Measurements from ENCODE around the gene FOXJ1. TPM values are rescaled to one million over a fixed set of nuclear protein-coding genes. Genes with fewer than 3 reads are reported as not detected.

The FOXJ1 gene
- total and polyA plus RNA-seq, 2 of the 4 experiments (the other 2 are of a cell fraction), result 0.05 TPM; not detected in 1

GRCh38 chr17:76174037-76174436 lies 33.0 kb upstream of the FOXJ1 start:
- H2AK5ac ChIP-seq (ENCODE audit: low read depth, low read length), result no peak overlapping the region
- dilution Hi-C loops (cut with HindIII; ENCODE audit: low sequenced_read_pairs, unreplicated experiment), result no loop called here
- 0 out of 2 replicates have a peak, but pooled peaks cover 3% of the 10 kb centered on the region for H3K9me1 ChIP-seq (ENCODE audit: insufficient read depth, low read length)
- H2AK9ac ChIP-seq (replicated peaks; ENCODE audit: low read depth, low read length, poor library complexity), result no peak overlapping the region
- ATAC-seq (ENCODE audit: low read depth) (no peak), DNase-seq (no peak)
- 92% methylated on average over 4 of the region's 9 CpGs; no CpG with 5 or more reads in 1 of the 2 experiments for WGBS, 2 experiments (ENCODE audit: extremely low coverage in 2 of 2, insufficient read length in 1 of 2)
- H3K56ac ChIP-seq (ENCODE audit: extremely low read depth, insufficient read depth, low read length), result no peak overlapping the region
- H3K36me3 ChIP-seq (ENCODE audit: control insufficient read depth, insufficient read depth, low read length), result no peaks in the 10 kb centered on the region
- POLR2A ChIA-PET (ENCODE audit: unreplicated experiment), result no interaction called here
- H2AFZ ChIP-seq (replicated peaks; ENCODE audit: low read length, poor library complexity), result no peak overlapping the region
- H4K5ac ChIP-seq (ENCODE audit: low read depth, low read length), result no peak overlapping the region
- H3K27ac ChIP-seq (ENCODE audit: insufficient read depth, low read length), result no peak overlapping the region
- H2BK5ac ChIP-seq (ENCODE audit: low read depth, low read length, poor library complexity, severe bottlenecking), result no peak overlapping the region
- H3K4me1 ChIP-seq (ENCODE audit: control insufficient read depth, insufficient read depth, low read length), result no peaks in the 10 kb centered on the region
- H4K20me1 ChIP-seq (ENCODE audit: insufficient read depth, low read length), result no peaks in the 10 kb centered on the region
- H2BK120ac ChIP-seq (ENCODE audit: low read depth, low read length), result no peak overlapping the region
- TF ChIP-seq, protein P1, sequence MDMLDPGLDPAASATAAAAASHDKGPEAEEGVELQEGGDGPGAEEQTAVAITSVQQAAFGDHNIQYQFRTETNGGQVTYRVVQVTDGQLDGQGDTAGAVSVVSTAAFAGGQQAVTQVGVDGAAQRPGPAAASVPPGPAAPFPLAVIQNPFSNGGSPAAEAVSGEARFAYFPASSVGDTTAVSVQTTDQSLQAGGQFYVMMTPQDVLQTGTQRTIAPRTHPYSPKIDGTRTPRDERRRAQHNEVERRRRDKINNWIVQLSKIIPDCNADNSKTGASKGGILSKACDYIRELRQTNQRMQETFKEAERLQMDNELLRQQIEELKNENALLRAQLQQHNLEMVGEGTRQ (IDR thresholded peaks at IDR 0.05; ENCODE audit: low read depth, low read length), result no peak
- TF ChIP-seq, protein P2, sequence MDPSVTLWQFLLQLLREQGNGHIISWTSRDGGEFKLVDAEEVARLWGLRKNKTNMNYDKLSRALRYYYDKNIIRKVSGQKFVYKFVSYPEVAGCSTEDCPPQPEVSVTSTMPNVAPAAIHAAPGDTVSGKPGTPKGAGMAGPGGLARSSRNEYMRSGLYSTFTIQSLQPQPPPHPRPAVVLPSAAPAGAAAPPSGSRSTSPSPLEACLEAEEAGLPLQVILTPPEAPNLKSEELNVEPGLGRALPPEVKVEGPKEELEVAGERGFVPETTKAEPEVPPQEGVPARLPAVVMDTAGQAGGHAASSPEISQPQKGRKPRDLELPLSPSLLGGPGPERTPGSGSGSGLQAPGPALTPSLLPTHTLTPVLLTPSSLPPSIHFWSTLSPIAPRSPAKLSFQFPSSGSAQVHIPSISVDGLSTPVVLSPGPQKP (IDR thresholded peaks at IDR 0.05; ENCODE audit: borderline replicate concordance, low read depth, low read length), result no peak
- no peak for TF ChIP-seq MXI1 (IDR thresholded peaks at IDR 0.05; ENCODE audit: borderline replicate concordance, low read depth, low read length)
- TF ChIP-seq SMC3 (IDR thresholded peaks at IDR 0.05; ENCODE audit: low read depth, low read length), result no peak
- TF ChIP-seq NFE2L2 (IDR thresholded peaks at IDR 0.05; ENCODE audit: low read depth, low read length), result no peak
- no peak for TF ChIP-seq RAD21 (IDR thresholded peaks at IDR 0.05; ENCODE audit: low read length)
- no peak for TF ChIP-seq RFX5 (IDR thresholded peaks at IDR 0.05; ENCODE audit: low read depth, low read length)
- no peak for TF ChIP-seq MAZ (IDR thresholded peaks at IDR 0.05; ENCODE audit: borderline replicate concordance, low read depth, low read length)
- TF ChIP-seq CHD1 (IDR thresholded peaks at IDR 0.05; ENCODE audit: low read depth, low read length), result no peak
- TF ChIP-seq BHLHE40 (IDR thresholded peaks at IDR 0.05; ENCODE audit: low read depth, low read length), result no peak
- TF ChIP-seq FOS (IDR thresholded peaks at IDR 0.05; ENCODE audit: low read depth, low read length), result no peak
- no peak for TF ChIP-seq CEBPB (IDR thresholded peaks at IDR 0.05; ENCODE audit: low read depth, low read length)
- TF ChIP-seq POLR2A (IDR thresholded peaks at IDR 0.05; ENCODE audit: low read depth, low read length), result no peak
- TF ChIP-seq, protein P3, sequence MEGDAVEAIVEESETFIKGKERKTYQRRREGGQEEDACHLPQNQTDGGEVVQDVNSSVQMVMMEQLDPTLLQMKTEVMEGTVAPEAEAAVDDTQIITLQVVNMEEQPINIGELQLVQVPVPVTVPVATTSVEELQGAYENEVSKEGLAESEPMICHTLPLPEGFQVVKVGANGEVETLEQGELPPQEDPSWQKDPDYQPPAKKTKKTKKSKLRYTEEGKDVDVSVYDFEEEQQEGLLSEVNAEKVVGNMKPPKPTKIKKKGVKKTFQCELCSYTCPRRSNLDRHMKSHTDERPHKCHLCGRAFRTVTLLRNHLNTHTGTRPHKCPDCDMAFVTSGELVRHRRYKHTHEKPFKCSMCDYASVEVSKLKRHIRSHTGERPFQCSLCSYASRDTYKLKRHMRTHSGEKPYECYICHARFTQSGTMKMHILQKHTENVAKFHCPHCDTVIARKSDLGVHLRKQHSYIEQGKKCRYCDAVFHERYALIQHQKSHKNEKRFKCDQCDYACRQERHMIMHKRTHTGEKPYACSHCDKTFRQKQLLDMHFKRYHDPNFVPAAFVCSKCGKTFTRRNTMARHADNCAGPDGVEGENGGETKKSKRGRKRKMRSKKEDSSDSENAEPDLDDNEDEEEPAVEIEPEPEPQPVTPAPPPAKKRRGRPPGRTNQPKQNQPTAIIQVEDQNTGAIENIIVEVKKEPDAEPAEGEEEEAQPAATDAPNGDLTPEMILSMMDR (conservative IDR thresholded peaks at IDR 0.05; ENCODE audit: low read depth, low read length), result no peak
- BruUV-seq (replicated peaks), result no TSS peak
- no peaks in the 10 kb centered on the region for H3K9me3 ChIP-seq (ENCODE audit: control insufficient read depth, insufficient read depth, low read length)
- no peak overlapping the region for H3K4me3 ChIP-seq (ENCODE audit: insufficient read depth, low read depth, low read length)
- H2BK20ac ChIP-seq (ENCODE audit: low read depth, low read length), result no peak overlapping the region
- no peak overlapping the region for H2BK15ac ChIP-seq (ENCODE audit: low read depth, low read length)
- H3K14ac ChIP-seq (replicated peaks; ENCODE audit: low read depth, low read length), result no peak overlapping the region
- CTCF ChIA-PET, result interaction anchor here (0.7 kb wide), 1 partner anchor 8 kb away, joined by 7 read pairs; no protein-coding TSS in a partner anchor
- no peak overlapping the region for H3K4ac ChIP-seq (ENCODE audit: low read depth, low read length)
- no peaks in the 10 kb centered on the region for H3K79me1 ChIP-seq (ENCODE audit: low read depth in 1 of 2, low read length in 2 of 2)
- H3K23ac ChIP-seq (ENCODE audit: low read depth, low read length), result no peak overlapping the region
- H3K4me2 ChIP-seq (ENCODE audit: low read depth, low read length), result no peak overlapping the region
- in situ Hi-C loops (cut with MboI; ENCODE audit: low sequenced_read_pairs), result no loop called here
- intact Hi-C loops (cut with micrococcal nuclease), result no loop called here
- H4K8ac ChIP-seq (ENCODE audit: low read depth in 2 of 2, low read length in 2 of 2), result no peak overlapping the region
- H3K27me3 ChIP-seq (ENCODE audit: control insufficient read depth, insufficient read depth, low read length), result peaks cover 2% of the 10 kb centered on the region; the same call in 1 of the 2 replicates
- no peak overlapping the region for H3K18ac ChIP-seq (ENCODE audit: low read depth, low read length)
- no peak overlapping the region for H3K9ac ChIP-seq (ENCODE audit: low read depth, low read length)
- no peak overlapping the region for H4K91ac ChIP-seq (ENCODE audit: insufficient read depth, low read depth, low read length)

Measured in IMR-90 (cell line).